K562 (cell line): ENCODE results near the gene SPATA13. TPM values are rescaled to one million over a fixed set of nuclear protein-coding genes. Genes with fewer than 3 reads are reported as not detected.

ENCODE experiments used
- ATAC-seq: fragments of 200-7000 bp; cut with Tn5 transposase; 3 replicates; pipeline ENCODE4 v1.9.1; 2020; ENCODE audit warnings: moderate library complexity
- BruUV-seq: library from RNA; stranded (reverse); fragments of 400-500 nt; replicated peaks from 2 replicates; lab custom pipeline; 2021; lab: Mats Ljungman, UMichigan
- CTCF ChIA-PET: fragments of 300-600 bp; formaldehyde crosslinking; extraction: SDS; loops from one replicate; lab custom pipeline; 2021; ENCODE audit warnings: low intra/inter-chr PET ratio; lab: Yijun Ruan, JAX
- POLR2A ChIA-PET: fragments of 300-600, 350-650 bp; sonication (Branson Sonifier 250); formaldehyde crosslinking; extraction: SDS; loops from one replicate; lab custom pipeline; 2021; ENCODE audit warnings: antibody characterized with exemption, inconsistent platforms; lab: Yijun Ruan, JAX
- DNase-seq, 4 experiments: peaks; one replicate each; pipeline versions ENCODE4 v3.0.0 to v3.0.0-alpha.2; 2011 to 2018; ENCODE audit warnings: low spot score in 3 of 4, mixed read lengths in 3 of 4; ENCODE audit errors: extremely low read depth in 1 of 4
- FAIRE-seq: peaks from 2 replicates; lab custom pipeline; 2011; peaks lifted over from hg19 to GRCh38; lab: Jason Lieb, UNC
- H2AFZ ChIP-seq: 2 replicates; pipeline ENCODE4 v1.6.0; 2011; ENCODE audit warnings: low read depth, low read length, control low read depth, inconsistent platforms
- H3K27ac ChIP-seq: fragments of 200-600 bp; 3 replicates; pipeline ENCODE4 v1.8.0; 2011; ENCODE audit warnings: low read depth, mild to moderate bottlenecking, control low read depth, inconsistent platforms, low read length, moderate library complexity, mixed read lengths; ENCODE audit errors: extremely low read depth
- H3K27me3 ChIP-seq, 2 experiments: fragments of 300-600 bp in 1 of 2; 2 replicates in 1 of 2; 3 replicates in 1 of 2; pipeline versions ENCODE4 v1.6.0 to v1.8.0; 2011; ENCODE audit warnings: inconsistent platforms in 2 of 2, low read length in 2 of 2, mild to moderate bottlenecking in 1 of 2, mixed read lengths in 1 of 2, moderate library complexity in 1 of 2; ENCODE audit not compliant: control insufficient read depth in 2 of 2, insufficient read depth in 2 of 2
- H3K36me3 ChIP-seq: fragments of 300-600 bp; 3 replicates; pipeline ENCODE4 v1.8.0; 2011; ENCODE audit warnings: mild to moderate bottlenecking, low read length, inconsistent platforms; ENCODE audit not compliant: control insufficient read depth, insufficient read depth
- H3K4me1 ChIP-seq, 2 experiments: fragments of 200-600 bp in 1 of 2; replicated peaks in 1 of 2; 2 replicates in 1 of 2; 3 replicates in 1 of 2; pipeline versions ENCODE4 v1.5.1 to v1.8.0; 2011; ENCODE audit warnings: inconsistent platforms in 2 of 2, low read length in 2 of 2, mild to moderate bottlenecking in 1 of 2, mixed read lengths in 1 of 2, moderate library complexity in 1 of 2; ENCODE audit not compliant: control insufficient read depth in 2 of 2, insufficient read depth in 2 of 2
- H3K4me2 ChIP-seq: 2 replicates; pipeline ENCODE4 v1.6.1; 2011; ENCODE audit warnings: low read length, control low read depth, inconsistent platforms, mixed read lengths; ENCODE audit not compliant: insufficient read depth
- H3K4me3 ChIP-seq: fragments of 200-600 bp; sonication (generic), shearing (Covaris generic); 2 replicates; pipeline ENCODE4 v1.5.1; 2016; ENCODE audit warnings: control low read depth, inconsistent platforms
- H3K79me2 ChIP-seq: fragments of 200-600 bp; 3 replicates; pipeline ENCODE4 v1.8.0; 2011; ENCODE audit warnings: low read length, inconsistent platforms; ENCODE audit not compliant: control insufficient read depth, insufficient read depth
- H3K9ac ChIP-seq, 2 experiments: 2 replicates each; pipeline versions ENCODE4 v1.6.0 to v1.6.1; 2011; ENCODE audit warnings: low read depth in 2 of 2, low read length in 2 of 2, control low read depth in 1 of 2, inconsistent platforms in 1 of 2, mild to moderate bottlenecking in 1 of 2, mixed read lengths in 1 of 2; ENCODE audit not compliant: insufficient read depth in 1 of 2
- H3K9me1 ChIP-seq: one replicate; pipeline ENCODE4 v1.6.0; 2011; ENCODE audit warnings: inconsistent platforms, mild to moderate bottlenecking, low read length, moderate library complexity; ENCODE audit not compliant: control insufficient read depth, insufficient read depth
- H3K9me3 ChIP-seq: replicated peaks from 2 replicates; pipeline ENCODE4 v1.5.1; 2011; ENCODE audit warnings: low read depth, low read length, inconsistent platforms; ENCODE audit not compliant: control insufficient read depth, insufficient read depth
- H4K20me1 ChIP-seq: replicated peaks from 2 replicates; pipeline ENCODE4 v1.6.1; 2011; ENCODE audit warnings: low read length, inconsistent platforms, mixed read lengths; ENCODE audit not compliant: control insufficient read depth, insufficient read depth
- FOSL1 ChIP-seq: fragments of 200-800 bp; sonication (Bioruptor generic); conservative IDR thresholded peaks from 2 replicates; pipeline ENCODE4 v1.6.1; 2016; ENCODE audit warnings: missing genetic modification characterization, missing compliant biosample characterization
- WGBS: fragments of 100-300 bp; shearing (Covaris generic); methylation state at CpG from one replicate; pipeline ENCODE4 v1.1.6; 2016; ENCODE audit warnings: low coverage, mixed read lengths; ENCODE audit not compliant: insufficient coverage; ENCODE audit errors: missing lambda C conversion rate; 5-methylcytosine and 5-hydroxymethylcytosine counted together
- in situ Hi-C: fragments of 300-500 bp; cut with MboI; formaldehyde crosslinking; loops from 4 replicates; pipeline ENCODE4 v1.15.0; 2018; ENCODE audit warnings: inconsistent platforms, mixed read lengths
- intact Hi-C: fragments of 100-400 bp; cut with micrococcal nuclease; formaldehyde crosslinking; loops from 2 replicates; pipeline ENCODE4 v1.14.2; 2022
- polyA plus RNA-seq, 8 experiments: library from polyadenylated mRNA; depleted of rRNA in 4 of 8; stranded (reverse) in 5 of 8; unstranded in 3 of 8; fragments of >200 nt; fragmentation: Nextera tagmentation in 2 of 8; fragmentation: Illumina TruSeq in 1 of 8; extraction: Ambion mirVana in 2 of 8; extraction: Trizol in 1 of 8; gene quantifications; 2 replicates each; pipeline versions ENCODE4 v1.2.1 to v1.2.3, GENCODE V29; 2011 to 2014; ENCODE audit warnings: inconsistent platforms in 1 of 8, missing spikeins in 1 of 8
- total RNA-seq, 7 experiments: library from RNA; depleted of rRNA in 6 of 7; stranded (reverse); fragments of >200 nt in 6 of 7; fragmentation: Illumina TruSeq in 2 of 7; extraction: Trizol in 2 of 7; gene quantifications; 2 replicates each; pipeline versions ENCODE4 v1.2.1 to v1.2.3, GENCODE V29; 2011 to 2021; ENCODE audit warnings: low replicate concordance in 1 of 7
- TF ChIP-seq, protein P1 (sequence below): fragments of 150-350 bp; conservative IDR thresholded peaks from 2 replicates; pipeline ENCODE4 v1.6.1; 2014; ENCODE audit warnings: low read length

Gene SPATA13
- total and polyA plus RNA-seq, 9 of the 15 experiments (the other 6 are each of a cell fraction or from before 2014, with no cell fraction given), result 0.08 to 0.99 (median 0.21) TPM; not detected in 2

DNA sequence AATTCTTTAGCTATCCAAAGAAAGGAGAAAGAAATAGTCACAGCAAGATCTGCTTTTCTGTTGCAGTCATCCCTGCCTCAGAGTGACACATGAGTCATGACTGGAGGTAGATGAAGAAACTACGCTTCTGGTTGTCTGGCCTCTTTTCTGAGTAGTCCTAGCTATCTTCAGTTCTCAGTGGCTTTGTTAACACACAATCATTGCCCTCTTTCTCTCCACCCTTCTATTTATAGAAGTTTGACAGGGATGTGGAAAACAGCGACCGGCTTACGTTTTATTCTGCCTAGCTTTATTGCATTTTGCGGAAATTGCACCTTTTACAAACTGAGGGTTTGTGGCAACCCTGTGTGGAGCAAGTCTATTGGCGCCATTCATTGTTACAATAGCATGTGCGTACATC, 26.7 kb downstream of the SPATA13 start:
- Histone ChIP-seq H4K20me1 (no peaks in the 10 kb centered on the region), H3K4me2 (no peak overlapping the region), H3K9me1 (no peaks in the 10 kb centered on the region), H3K79me2 (no peaks in the 10 kb centered on the region), H3K4me3 (no peak overlapping the region), H3K36me3 (no peaks in the 10 kb centered on the region), H3K27me3 (no peaks in the 10 kb centered on the region), H3K4me1 (no peaks in the 10 kb centered on the region; a peak in 1 of 5 replicates), H3K27ac (no peak overlapping the region), H3K9ac (no peak overlapping the region), H3K9me3 (no peaks in the 10 kb centered on the region), H2AFZ (no peak overlapping the region)
- TF ChIP-seq FOSL1 (tag), result peak; percentile 37; the same call in 1 of the 2 replicates
- TF ChIP-seq, protein P1, sequence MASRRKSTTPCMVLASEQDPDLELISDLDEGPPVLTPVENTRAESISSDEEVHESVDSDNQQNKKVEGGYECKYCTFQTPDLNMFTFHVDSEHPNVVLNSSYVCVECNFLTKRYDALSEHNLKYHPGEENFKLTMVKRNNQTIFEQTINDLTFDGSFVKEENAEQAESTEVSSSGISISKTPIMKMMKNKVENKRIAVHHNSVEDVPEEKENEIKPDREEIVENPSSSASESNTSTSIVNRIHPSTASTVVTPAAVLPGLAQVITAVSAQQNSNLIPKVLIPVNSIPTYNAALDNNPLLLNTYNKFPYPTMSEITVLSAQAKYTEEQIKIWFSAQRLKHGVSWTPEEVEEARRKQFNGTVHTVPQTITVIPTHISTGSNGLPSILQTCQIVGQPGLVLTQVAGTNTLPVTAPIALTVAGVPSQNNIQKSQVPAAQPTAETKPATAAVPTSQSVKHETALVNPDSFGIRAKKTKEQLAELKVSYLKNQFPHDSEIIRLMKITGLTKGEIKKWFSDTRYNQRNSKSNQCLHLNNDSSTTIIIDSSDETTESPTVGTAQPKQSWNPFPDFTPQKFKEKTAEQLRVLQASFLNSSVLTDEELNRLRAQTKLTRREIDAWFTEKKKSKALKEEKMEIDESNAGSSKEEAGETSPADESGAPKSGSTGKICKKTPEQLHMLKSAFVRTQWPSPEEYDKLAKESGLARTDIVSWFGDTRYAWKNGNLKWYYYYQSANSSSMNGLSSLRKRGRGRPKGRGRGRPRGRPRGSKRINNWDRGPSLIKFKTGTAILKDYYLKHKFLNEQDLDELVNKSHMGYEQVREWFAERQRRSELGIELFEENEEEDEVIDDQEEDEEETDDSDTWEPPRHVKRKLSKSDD, result no peak
- WGBS, result 2% methylated on average over 7 of the region's 7 CpGs
- intact Hi-C loops (no loop called here), in situ Hi-C loops (no loop called here)
- DNase-seq (no peak), ATAC-seq (no peak), FAIRE-seq (no peak)
- ChIA-PET CTCF (no interaction called here), POLR2A (interaction anchor here (0.6 kb wide), 1 partner anchor 129 kb away, joined by 3 read pairs; no protein-coding TSS in a partner anchor)
- no TSS peak for BruUV-seq
